ENCODE results near the gene GINS2.

GRCh38 chr16:85637808-85638647, 50.7 kb downstream of the GINS2 start:
- TF ChIP-seq CTCF (IDR thresholded peaks at IDR 0.05; ENCODE audit: low read length), result no peak
- no peak for TF ChIP-seq EZH2 (IDR thresholded peaks at IDR 0.05; ENCODE audit: borderline replicate concordance, low read length)

Measured in OCI-LY1 (cell line).